Effector CD4-positive, alpha-beta T cell (primary cell): ENCODE data around the gene MFSD2A.
"Not testable (repeated sequence)": the region's sequence is repeated elsewhere in the genome, so short reads cannot be mapped to it uniquely, and the experiment has no call there.

Experiments
- DNase-seq: peaks from one replicate; pipeline ENCODE4 v3.0.0-alpha.2; 2020
- total RNA-seq: gene quantifications from one replicate; lab custom pipeline; 2026; lab: John Stamatoyannopoulos, UW

Gene MFSD2A
- total RNA-seq: 8.1 reads per million, percentile 28 among the genes with 10 or more reads in this experiment

- DNase-seq: peak; percentile 79
Observed at GRCh38 chr1:39954870-39955546, at the start of gene MFSD2A. MFSD2A (plus strand) TSS chr1:39955145; CDS start chr1:39955293, 148 bp downstream.

GRCh38 chr1:39905172-39905571, 49.8 kb upstream of the MFSD2A start:
- no peak for DNase-seq

- no peak for DNase-seq
Observed at GRCh38 chr1:39907528-39908453, 47.2 kb upstream of the MFSD2A start.

- no peak for DNase-seq
Observed at GRCh38 chr1:39908534-39908933, 46.4 kb upstream of the MFSD2A start.

GRCh38 chr1:39910263-39910662, 44.7 kb upstream of the MFSD2A start:
- no peak for DNase-seq

GRCh38 chr1:39913136-39913535, 41.8 kb upstream of the MFSD2A start:
- not testable (repeated sequence) for DNase-seq

- DNase-seq: no peak
Observed at GRCh38 chr1:39915499-39916129, 39.3 kb upstream of the MFSD2A start.

GRCh38 chr1:39917825-39918224, 37.1 kb upstream of the MFSD2A start:
- DNase-seq: no peak

- DNase-seq: peak; percentile 11
Observed at GRCh38 chr1:39919545-39919944, 35.4 kb upstream of the MFSD2A start.

- no peak for DNase-seq
Observed at GRCh38 chr1:39922251-39922688, 32.7 kb upstream of the MFSD2A start.

GRCh38 chr1:39925721-39926342, 29.1 kb upstream of the MFSD2A start:
- DNase-seq: no peak

- DNase-seq: no peak
Observed at GRCh38 chr1:39926343-39926793, 28.6 kb upstream of the MFSD2A start.

GRCh38 chr1:39926820-39927219, 28.1 kb upstream of the MFSD2A start:
- no peak for DNase-seq

GRCh38 chr1:39927538-39927937, 27.4 kb upstream of the MFSD2A start:
- no peak for DNase-seq

- DNase-seq: no peak
Observed at GRCh38 chr1:39928809-39929587, 25.9 kb upstream of the MFSD2A start.

- no peak for DNase-seq
Observed at GRCh38 chr1:39933956-39934941, 20.7 kb upstream of the MFSD2A start.

GRCh38 chr1:39936724-39937491, 18.0 kb upstream of the MFSD2A start:
- DNase-seq: no peak

GRCh38 chr1:39938856-39939255, 16.1 kb upstream of the MFSD2A start:
- DNase-seq: no peak

- no peak for DNase-seq
Observed at GRCh38 chr1:39940253-39940652, 14.7 kb upstream of the MFSD2A start.
